GM13977 (cell line): ENCODE results near the gene DCAF10.
"Not testable (repeated sequence)": the region's sequence is repeated elsewhere in the genome, so short reads cannot be mapped to it uniquely, and the experiment has no call there.

Source experiments
- DNase-seq: peaks from one replicate; pipeline ENCODE4 v3.0.0; 2012; ENCODE audit warnings: low spot score
- in situ Hi-C: fragments of 300-500 bp; cut with MboI; formaldehyde crosslinking; loops from one replicate; pipeline ENCODE4 v1.12.0; 2022; ENCODE audit warnings: low sequenced_read_pairs, low pct_unique_long_range_greater_than_20kb, mixed read lengths, inconsistent platforms; ENCODE audit not compliant: unreplicated experiment
- TF ChIP-seq, protein P1 (sequence below): IDR thresholded peaks from 2 replicates; pipeline ENCODE4 v1.5.1; 2012; ENCODE audit warnings: mild to moderate bottlenecking, control low read depth; ENCODE audit not compliant: insufficient read depth; ENCODE audit errors: extremely low read depth, missing control alignments

DCAF10 gene

DNA sequence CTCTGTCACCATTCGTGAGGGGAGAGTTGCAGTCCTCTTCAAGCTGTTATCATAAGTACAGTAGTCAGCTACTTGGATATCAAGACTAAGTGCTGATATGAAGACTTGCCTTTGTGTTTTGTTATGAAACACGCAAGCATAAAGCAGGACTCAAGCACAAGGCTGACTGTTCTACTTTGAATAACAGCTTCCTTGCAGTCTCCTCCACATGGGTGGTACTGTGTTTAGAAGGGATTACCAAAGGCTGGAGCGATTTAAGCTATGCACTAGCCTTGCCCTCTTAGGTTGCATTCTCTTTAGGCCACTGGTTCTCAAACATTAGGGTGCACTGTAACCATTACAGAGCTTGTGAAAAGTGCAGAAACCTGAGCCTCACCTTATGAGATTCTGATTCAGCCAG, 61.9 kb downstream of the DCAF10 start:
- DNase-seq, result no peak
- in situ Hi-C loops, result loop anchor here (25.0 kb wide), 1 partner anchor 375 kb away; the partner anchor contains the start of gene POLR1E
- TF ChIP-seq, protein P1, sequence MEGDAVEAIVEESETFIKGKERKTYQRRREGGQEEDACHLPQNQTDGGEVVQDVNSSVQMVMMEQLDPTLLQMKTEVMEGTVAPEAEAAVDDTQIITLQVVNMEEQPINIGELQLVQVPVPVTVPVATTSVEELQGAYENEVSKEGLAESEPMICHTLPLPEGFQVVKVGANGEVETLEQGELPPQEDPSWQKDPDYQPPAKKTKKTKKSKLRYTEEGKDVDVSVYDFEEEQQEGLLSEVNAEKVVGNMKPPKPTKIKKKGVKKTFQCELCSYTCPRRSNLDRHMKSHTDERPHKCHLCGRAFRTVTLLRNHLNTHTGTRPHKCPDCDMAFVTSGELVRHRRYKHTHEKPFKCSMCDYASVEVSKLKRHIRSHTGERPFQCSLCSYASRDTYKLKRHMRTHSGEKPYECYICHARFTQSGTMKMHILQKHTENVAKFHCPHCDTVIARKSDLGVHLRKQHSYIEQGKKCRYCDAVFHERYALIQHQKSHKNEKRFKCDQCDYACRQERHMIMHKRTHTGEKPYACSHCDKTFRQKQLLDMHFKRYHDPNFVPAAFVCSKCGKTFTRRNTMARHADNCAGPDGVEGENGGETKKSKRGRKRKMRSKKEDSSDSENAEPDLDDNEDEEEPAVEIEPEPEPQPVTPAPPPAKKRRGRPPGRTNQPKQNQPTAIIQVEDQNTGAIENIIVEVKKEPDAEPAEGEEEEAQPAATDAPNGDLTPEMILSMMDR, result no peak

DNA sequence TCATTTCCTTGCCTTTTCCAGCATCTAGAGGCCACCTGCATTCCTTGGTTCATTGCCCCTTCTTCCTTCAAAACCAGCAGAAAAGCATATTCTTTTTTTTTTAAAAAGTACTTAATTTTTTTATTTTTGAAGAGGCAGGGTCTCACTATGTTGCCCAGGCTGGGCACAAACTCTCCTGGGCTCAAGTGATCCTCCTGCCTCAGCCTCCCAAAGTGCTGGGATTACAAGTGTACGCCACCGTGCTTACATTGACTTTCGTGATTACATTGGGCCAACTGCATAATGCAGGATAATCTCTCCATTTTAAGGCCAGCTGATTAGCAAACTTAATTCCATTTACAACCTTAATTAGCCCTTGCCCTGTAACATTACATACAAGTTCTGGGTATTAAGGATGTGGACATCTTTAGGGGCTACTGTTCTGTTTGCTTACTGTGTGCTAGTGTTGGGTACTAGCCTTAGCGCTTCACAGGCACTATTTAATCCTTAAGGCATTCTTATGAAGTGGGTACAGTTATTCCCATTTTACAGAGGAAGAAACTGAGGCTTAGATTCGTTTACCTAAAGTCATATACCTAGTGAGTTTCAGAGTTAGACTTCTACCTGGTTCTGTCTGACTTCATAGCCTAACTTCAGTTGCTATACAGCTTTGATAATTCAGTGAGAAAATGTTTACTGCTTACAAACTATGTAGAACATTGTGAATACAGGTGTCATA, 69.6 kb downstream of the DCAF10 start:
- no peak for DNase-seq
- in situ Hi-C loops, result loop anchor here (25.0 kb wide), 1 partner anchor 383 kb away; the partner anchor contains the start of gene POLR1E
- TF ChIP-seq, protein P1, result no peak

DNA sequence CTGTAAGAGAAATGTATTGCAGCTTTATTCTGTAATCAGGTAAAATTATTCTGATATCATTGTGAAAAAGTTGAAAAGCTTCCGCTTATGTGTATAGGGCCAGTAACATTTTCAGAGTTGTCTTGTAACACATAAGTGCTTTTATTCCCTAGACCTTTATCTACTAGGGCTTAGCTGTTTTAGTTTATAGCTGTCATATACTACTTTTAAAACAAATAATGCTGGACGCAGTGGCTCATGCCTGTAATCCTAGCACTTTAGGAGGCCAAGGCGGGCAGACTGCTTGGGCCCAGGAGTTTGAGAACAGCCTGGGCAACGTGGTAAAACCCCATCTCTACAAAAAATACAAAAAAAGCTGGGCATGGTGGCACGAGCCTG, 70.2 kb downstream of the DCAF10 start:
- TF ChIP-seq, protein P1, result no peak
- no peak for DNase-seq
- in situ Hi-C loops, result loop anchor here (25.0 kb wide), 1 partner anchor 383 kb away; the partner anchor contains the start of gene POLR1E

DNA sequence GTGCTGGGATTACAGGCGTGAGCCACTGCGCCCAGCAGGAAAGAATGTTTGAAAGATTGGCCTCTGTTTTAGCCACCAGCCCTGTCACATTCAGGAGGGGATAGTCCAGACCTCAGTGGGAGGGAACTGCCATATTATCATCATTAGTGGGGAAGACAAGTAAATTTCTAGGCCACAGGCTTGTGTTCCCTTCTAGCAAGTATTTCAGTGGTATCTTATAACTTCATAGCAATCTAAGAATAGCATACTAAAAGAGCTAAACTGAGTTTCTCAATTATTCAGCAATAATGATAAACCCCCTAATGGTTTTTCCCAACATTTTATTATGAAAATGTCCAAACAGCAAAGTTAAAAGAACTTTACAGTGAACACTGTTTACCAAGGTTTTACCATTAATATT, 73.4 kb downstream of the DCAF10 start:
- TF ChIP-seq, protein P1, result no peak
- DNase-seq, result no peak
- in situ Hi-C loops, result loop anchor here (25.0 kb wide), 1 partner anchor 387 kb away; the partner anchor contains the start of gene POLR1E

DNA sequence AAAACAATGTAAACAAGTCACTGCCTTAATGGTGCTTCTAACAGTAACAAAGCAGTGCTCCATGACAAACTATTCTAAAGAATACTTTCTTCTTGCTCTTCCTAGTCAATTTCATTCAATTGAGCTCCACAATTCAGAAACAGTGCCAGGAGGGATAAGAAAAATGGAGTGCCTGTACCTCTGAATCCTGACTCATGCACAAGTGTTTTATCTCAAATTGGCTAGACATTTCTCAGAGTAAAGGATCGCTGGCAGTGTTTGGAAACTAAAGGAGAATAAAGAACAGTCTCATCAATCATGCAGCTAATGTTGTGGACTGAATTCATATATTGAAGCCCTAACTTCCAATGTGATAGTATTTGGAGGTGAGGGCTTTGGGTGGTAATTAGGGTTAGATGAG, 75.8 kb downstream of the DCAF10 start:
- in situ Hi-C loops, result no loop called here
- TF ChIP-seq, protein P1, result no peak
- no peak for DNase-seq

DNA sequence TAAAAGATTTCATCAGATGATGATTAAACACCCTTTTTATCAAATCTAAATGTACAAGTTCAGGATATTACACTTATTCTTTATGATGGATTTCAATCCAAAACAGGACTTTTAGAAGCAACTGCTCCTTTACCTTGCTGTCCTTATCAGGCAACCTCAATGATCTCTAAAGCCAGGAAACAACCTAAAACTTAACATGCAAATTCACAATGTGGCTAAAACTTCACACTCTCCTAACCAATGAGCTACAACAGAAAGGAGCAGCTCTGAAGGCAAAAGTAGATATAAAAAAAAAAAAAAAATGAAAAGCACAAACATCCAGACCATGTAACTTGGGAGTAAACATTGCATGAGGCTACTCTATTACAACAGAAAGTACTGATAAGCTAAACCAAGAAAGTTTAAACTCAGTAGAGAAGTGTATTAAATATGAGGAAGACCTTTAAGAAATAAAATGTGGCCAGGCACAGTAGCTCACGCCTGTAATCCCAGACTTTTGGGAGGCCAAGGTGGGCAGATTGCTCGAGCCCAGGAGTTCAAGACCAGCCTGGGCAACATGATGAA, 80.4 kb downstream of the DCAF10 start:
- in situ Hi-C loops, result no loop called here

DNA sequence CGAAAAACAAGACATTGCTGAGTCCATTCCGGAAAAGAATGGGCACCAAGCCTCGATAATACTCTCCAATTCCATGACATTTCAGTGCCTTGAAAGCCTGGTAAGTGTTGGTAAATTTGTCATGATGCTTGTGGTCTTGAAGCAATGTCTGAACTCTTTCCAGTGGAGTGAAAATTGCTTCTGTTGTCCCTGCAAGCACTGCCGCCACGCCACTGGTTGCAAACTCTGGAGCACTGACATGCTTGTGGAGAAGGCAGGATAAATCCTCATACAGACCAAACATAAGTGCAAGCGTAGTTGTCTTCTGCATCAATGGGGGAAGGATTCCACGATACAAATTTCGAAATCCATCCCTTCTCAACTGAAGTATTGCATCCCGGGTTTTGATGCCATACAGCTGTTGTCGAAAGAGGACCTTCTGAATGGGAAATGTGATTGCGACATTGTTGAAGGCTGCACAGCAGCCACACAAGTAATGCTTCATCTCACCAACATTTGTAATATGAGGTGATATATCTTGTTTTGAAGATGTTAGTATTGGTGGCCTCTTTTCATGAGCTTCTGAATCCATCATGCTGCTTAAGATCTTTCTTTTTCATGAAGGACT, 87.5 kb downstream of the DCAF10 start:
- DNase-seq, result not testable (repeated sequence)

More for the DNA sequence above, 80.4 kb downstream of the DCAF10 start:
- DNase-seq, result no peak
- TF ChIP-seq, protein P1, result no peak

More for the DNA sequence above, 87.5 kb downstream of the DCAF10 start:
- in situ Hi-C loops, result not testable (repeated sequence)
